Activated CD4-positive, CD25-positive, alpha-beta regulatory T cell treated with anti-CD3 and anti-CD28 coated beads, Interleukin-2, amount 50 U/mL, for 24 hours (primary cell): Measurements from ENCODE around the gene SLC9A5.

ENCODE experiments used
- ATAC-seq, 2 donors: fragments of 150-1000 bp; cut with Tn5 transposase; one replicate each; pipeline ENCODE4 v1.10.0; 2021; ENCODE audit warnings: mild to moderate bottlenecking in 1 of 2, moderate library complexity in 1 of 2

The SLC9A5 gene

GRCh38 chr16:67248401-67249177 lies at the start of gene SLC9A5:
TSS of gene SLC9A5 (plus strand) at chr16:67248979. CDS start at chr16:67249015, 36 bp downstream.
- ATAC-seq: no peak

GRCh38 chr16:67199011-67199807 lies 49.6 kb upstream of the SLC9A5 start, which contains the start of gene ELMO3:
TSS of gene ELMO3 (plus strand) at chr16:67199131. CDS start at chr16:67199327, 196 bp downstream.
- no peak for ATAC-seq

GRCh38 chr16:67199808-67200198 lies 49.0 kb upstream of the SLC9A5 start:
- no peak for ATAC-seq

- no peak for ATAC-seq
These were observed 48.3 kb upstream of the SLC9A5 start for GRCh38 chr16:67200491-67200890.

- no peak for ATAC-seq
These were observed 47.1 kb upstream of the SLC9A5 start for GRCh38 chr16:67201411-67202345.

GRCh38 chr16:67202426-67202825 lies 46.4 kb upstream of the SLC9A5 start:
- no peak for ATAC-seq

GRCh38 chr16:67202956-67203493 lies 45.8 kb upstream of the SLC9A5 start:
- no peak for ATAC-seq

GRCh38 chr16:67204076-67204475 lies 44.7 kb upstream of the SLC9A5 start:
- no peak for ATAC-seq

GRCh38 chr16:67206129-67206837 lies 42.5 kb upstream of the SLC9A5 start:
- no peak for ATAC-seq

- ATAC-seq: no peak
These were observed 41.9 kb upstream of the SLC9A5 start for GRCh38 chr16:67206838-67207248.

GRCh38 chr16:67207249-67208091 lies 41.3 kb upstream of the SLC9A5 start:
- ATAC-seq: no peak

- ATAC-seq: no peak
These were observed 40.5 kb upstream of the SLC9A5 start for GRCh38 chr16:67208154-67208896.

- no peak for ATAC-seq
These were observed 39.2 kb upstream of the SLC9A5 start for GRCh38 chr16:67209565-67209964.

GRCh38 chr16:67210069-67210937 lies 38.5 kb upstream of the SLC9A5 start:
- no peak for ATAC-seq

- ATAC-seq: no peak
These were observed 37.1 kb upstream of the SLC9A5 start for GRCh38 chr16:67211674-67212073.

GRCh38 chr16:67212766-67213165 lies 36.0 kb upstream of the SLC9A5 start:
- no peak for ATAC-seq

GRCh38 chr16:67213197-67214019 lies 35.4 kb upstream of the SLC9A5 start:
- ATAC-seq: no peak

GRCh38 chr16:67215706-67216105 lies 33.1 kb upstream of the SLC9A5 start:
- ATAC-seq: no peak
